Esophagus muscularis mucosa (tissue), 3 donors: ENCODE results near the gene SLC25A13.

Experiments used
- POLR2A ChIP-seq: fragments of 450-650 bp; IDR thresholded peaks from one replicate; pipeline ENCODE4 v1.6.1; 2017; ENCODE audit warnings: antibody characterized with exemption, moderate library complexity, mild to moderate bottlenecking, low read depth
- TF ChIP-seq, protein P1 (sequence below), 3 experiments: fragments of 200-600 bp in 2 of 3; fragments of 450-650 bp in 1 of 3; sonication (generic) in 2 of 3; IDR thresholded peaks; one replicate each; pipeline ENCODE4 v1.5.1; 2017 to 2019; ENCODE audit warnings: antibody characterized with exemption in 3 of 3, mild to moderate bottlenecking in 2 of 3, moderate library complexity in 1 of 3

GRCh38 chr7:96277921-96278320 is 44.0 kb downstream of the SLC25A13 start:
- TF ChIP-seq POLR2A: no peak
- TF ChIP-seq, protein P1, sequence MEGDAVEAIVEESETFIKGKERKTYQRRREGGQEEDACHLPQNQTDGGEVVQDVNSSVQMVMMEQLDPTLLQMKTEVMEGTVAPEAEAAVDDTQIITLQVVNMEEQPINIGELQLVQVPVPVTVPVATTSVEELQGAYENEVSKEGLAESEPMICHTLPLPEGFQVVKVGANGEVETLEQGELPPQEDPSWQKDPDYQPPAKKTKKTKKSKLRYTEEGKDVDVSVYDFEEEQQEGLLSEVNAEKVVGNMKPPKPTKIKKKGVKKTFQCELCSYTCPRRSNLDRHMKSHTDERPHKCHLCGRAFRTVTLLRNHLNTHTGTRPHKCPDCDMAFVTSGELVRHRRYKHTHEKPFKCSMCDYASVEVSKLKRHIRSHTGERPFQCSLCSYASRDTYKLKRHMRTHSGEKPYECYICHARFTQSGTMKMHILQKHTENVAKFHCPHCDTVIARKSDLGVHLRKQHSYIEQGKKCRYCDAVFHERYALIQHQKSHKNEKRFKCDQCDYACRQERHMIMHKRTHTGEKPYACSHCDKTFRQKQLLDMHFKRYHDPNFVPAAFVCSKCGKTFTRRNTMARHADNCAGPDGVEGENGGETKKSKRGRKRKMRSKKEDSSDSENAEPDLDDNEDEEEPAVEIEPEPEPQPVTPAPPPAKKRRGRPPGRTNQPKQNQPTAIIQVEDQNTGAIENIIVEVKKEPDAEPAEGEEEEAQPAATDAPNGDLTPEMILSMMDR (IDR thresholded peaks at IDR 0.05): no peak
